A673 (cell line): ENCODE measurements around the gene RFTN1. TPM values are rescaled to one million over a fixed set of nuclear protein-coding genes. Genes with fewer than 3 reads are reported as not detected.

Experiments
- BruUV-seq: library from RNA; stranded (reverse); fragments of 400-500 nt; replicated peaks from 2 replicates; lab custom pipeline; 2021; lab: Mats Ljungman, UMichigan
- CTCF ChIA-PET: fragments of 300-600 bp; sonication (Branson Sonifier 250); formaldehyde crosslinking; loops from one replicate; lab custom pipeline; 2022; ENCODE audit warnings: antibody characterized with exemption; lab: Charles Lee
- POLR2A ChIA-PET: fragments of 300-600 bp; sonication (Branson Sonifier 250); formaldehyde crosslinking; loops from one replicate; lab custom pipeline; 2022; ENCODE audit warnings: antibody characterized with exemption; ENCODE audit not compliant: low non-redundant PET; lab: Charles Lee
- DNase-seq: peaks from one replicate; pipeline ENCODE4 v3.0.0-alpha.2; 2015; ENCODE audit warnings: low spot score
- H3K27ac ChIP-seq: fragments of 200-600 bp; sonication (generic); 2 replicates; pipeline ENCODE4 v1.5.1; 2016; ENCODE audit warnings: mixed run types, low read depth, mild to moderate bottlenecking, mixed read lengths, antibody characterized with exemption, low read length; ENCODE audit not compliant: poor library complexity, severe bottlenecking
- H3K27me3 ChIP-seq: fragments of 200-600 bp; sonication (generic); replicated peaks from 2 replicates; pipeline ENCODE4 v1.6.1; 2017; ENCODE audit warnings: mixed run types, low read depth, mild to moderate bottlenecking, mixed read lengths, antibody characterized with exemption, low read length; ENCODE audit not compliant: insufficient read depth, poor library complexity
- H3K36me3 ChIP-seq: fragments of 200-600 bp; sonication (generic); 2 replicates; pipeline ENCODE4 v1.6.1; 2016; ENCODE audit warnings: mixed run types, mild to moderate bottlenecking, mixed read lengths, antibody characterized with exemption, low read length; ENCODE audit not compliant: insufficient read depth, poor library complexity, severe bottlenecking
- H3K4me1 ChIP-seq: fragments of 200-600 bp; sonication (generic); 2 replicates; pipeline ENCODE4 v1.6.1; 2017; ENCODE audit warnings: mixed run types, mild to moderate bottlenecking, mixed read lengths, antibody characterized with exemption, low read length; ENCODE audit not compliant: insufficient read depth, poor library complexity, severe bottlenecking
- H3K4me3 ChIP-seq: fragments of 200-600 bp; sonication (generic); 2 replicates; pipeline ENCODE4 v1.5.1; 2016; ENCODE audit warnings: low read depth, mixed run types, mild to moderate bottlenecking, mixed read lengths, low read length; ENCODE audit not compliant: poor library complexity, severe bottlenecking
- H3K9me3 ChIP-seq: fragments of 200-600 bp; sonication (generic); 2 replicates; pipeline ENCODE4 v1.6.1; 2016; ENCODE audit warnings: mixed run types, low read depth, mild to moderate bottlenecking, mixed read lengths, antibody characterized with exemption, low read length; ENCODE audit not compliant: poor library complexity, severe bottlenecking
- CTCF ChIP-seq: fragments of 300-800, 200-600 bp; sonication (generic); conservative IDR thresholded peaks from 2 replicates; pipeline ENCODE4 v1.5.1; 2017; ENCODE audit warnings: low read depth, mild to moderate bottlenecking, antibody characterized with exemption, low read length, moderate library complexity, mixed read lengths
- EZH2 ChIP-seq: fragments of 200-600 bp; sonication (generic); IDR thresholded peaks from 2 replicates; pipeline ENCODE4 v1.6.1; 2017; ENCODE audit warnings: borderline replicate concordance, low read depth, mild to moderate bottlenecking, mixed read lengths, antibody characterized with exemption, low read length; ENCODE audit not compliant: poor library complexity, severe bottlenecking
- intact Hi-C: fragments of 100-400 bp; cut with micrococcal nuclease; formaldehyde crosslinking; loops from one replicate; pipeline ENCODE4 v1.10.0; 2022; ENCODE audit not compliant: unreplicated experiment
- total RNA-seq: library from RNA; stranded (reverse); gene quantifications from 2 replicates; pipeline ENCODE4 v1.2.3, GENCODE V29; 2021

RFTN1 gene
- total RNA-seq, 1 experiment from 2014 or later = 0.60 TPM

GRCh38 chr3:16369885-16370284, 143.6 kb downstream of the RFTN1 start:
- CTCF ChIA-PET = no interaction called here
- H3K9me3 ChIP-seq = no peaks in the 10 kb centered on the region
- no peaks in the 10 kb centered on the region for H3K27me3 ChIP-seq
- no peak for TF ChIP-seq CTCF
- TF ChIP-seq EZH2 = no peak
- no TSS peak for BruUV-seq
- intact Hi-C loops = no loop called here
- no peak for DNase-seq
- no peak overlapping the region for H3K4me3 ChIP-seq
- no peak overlapping the region for H3K27ac ChIP-seq
- POLR2A ChIA-PET = no interaction called here
- H3K36me3 ChIP-seq = no peaks in the 10 kb centered on the region
- no peaks in the 10 kb centered on the region for H3K4me1 ChIP-seq

GRCh38 chr3:16369276-16369675, 144.2 kb downstream of the RFTN1 start:
- no peak overlapping the region for H3K27ac ChIP-seq
- DNase-seq = no peak
- BruUV-seq = no TSS peak
- H3K36me3 ChIP-seq = no peaks in the 10 kb centered on the region
- no peaks in the 10 kb centered on the region for H3K9me3 ChIP-seq
- ChIA-PET CTCF (no interaction called here), POLR2A (no interaction called here)
- no peak overlapping the region for H3K4me3 ChIP-seq
- TF ChIP-seq CTCF = no peak
- H3K4me1 ChIP-seq = no peaks in the 10 kb centered on the region
- intact Hi-C loops = no loop called here
- H3K27me3 ChIP-seq = no peaks in the 10 kb centered on the region

- no peaks in the 10 kb centered on the region for H3K36me3 ChIP-seq
- H3K4me1 ChIP-seq = no peaks in the 10 kb centered on the region
- CTCF ChIA-PET = no interaction called here
- TF ChIP-seq CTCF = no peak
- TF ChIP-seq EZH2 = no peak
- no peak for DNase-seq
- intact Hi-C loops = no loop called here
- no peaks in the 10 kb centered on the region for H3K27me3 ChIP-seq
- no TSS peak for BruUV-seq
- POLR2A ChIA-PET = no interaction called here
- no peak overlapping the region for H3K4me3 ChIP-seq
- no peak overlapping the region for H3K27ac ChIP-seq
- no peaks in the 10 kb centered on the region for H3K9me3 ChIP-seq
These were observed 146.9 kb downstream of the RFTN1 start for GRCh38 chr3:16366581-16366980.
